Naive thymus-derived CD4-positive, alpha-beta T cell (primary cell): ENCODE measurements around the gene PALM3. TPM values are rescaled to one million over a fixed set of nuclear protein-coding genes. Genes with fewer than 3 reads are reported as not detected.
A peak's percentile ranks its signal among the peaks of the same experiment; 100 is the strongest.
"Not testable (repeated sequence)": the region's sequence is repeated elsewhere in the genome, so short reads cannot be mapped to it uniquely, and the experiment has no call there.

Experiments
- ATAC-seq: fragments of 150-1000 bp; cut with Tn5 transposase; 2 replicates; pipeline ENCODE4 v1.10.0; 2021; ENCODE audit warnings: mild to moderate bottlenecking, moderate library complexity
- CTCF ChIA-PET: fragments of 350-600 bp; sonication (Branson Sonifier 250); formaldehyde crosslinking; loops from one replicate; lab custom pipeline; 2021; ENCODE audit warnings: antibody characterized with exemption; lab: Charles Lee
- POLR2A ChIA-PET: fragments of 350-600 bp; sonication (Branson Sonifier 250); formaldehyde crosslinking; loops from one replicate; lab custom pipeline; 2021; ENCODE audit warnings: antibody characterized with exemption, inconsistent platforms; lab: Charles Lee
- DNase-seq, 9 donors: peaks; one replicate each; pipeline versions ENCODE4 v3.0.0 to v3.0.0-alpha.2; 2020 to 2022; ENCODE audit warnings: mixed read lengths in 1 of 9
- H3K27ac ChIP-seq: one replicate; pipeline ENCODE4 v1.7.0; 2013; ENCODE audit warnings: mild to moderate bottlenecking, low read depth, low read length, moderate library complexity
- H3K27me3 ChIP-seq, 2 donors: one replicate each; pipeline ENCODE4 v1.7.0; 2013; ENCODE audit warnings: low read length in 2 of 2, mild to moderate bottlenecking in 2 of 2, moderate library complexity in 2 of 2; ENCODE audit not compliant: control insufficient read depth in 2 of 2, insufficient read depth in 2 of 2
- H3K36me3 ChIP-seq, 3 experiments: 1 replicate in 2 of 3; 2 replicates in 1 of 3; pipeline ENCODE4 v1.7.0; 2013; ENCODE audit warnings: low read length in 3 of 3, mild to moderate bottlenecking in 3 of 3, moderate library complexity in 1 of 3; ENCODE audit not compliant: insufficient read depth in 3 of 3, control insufficient read depth in 2 of 3
- H3K4me1 ChIP-seq, 2 donors: one replicate each; pipeline ENCODE4 v1.7.0; 2013; ENCODE audit warnings: low read length in 2 of 2, mild to moderate bottlenecking in 2 of 2, moderate library complexity in 1 of 2; ENCODE audit not compliant: control insufficient read depth in 2 of 2, insufficient read depth in 2 of 2
- H3K4me3 ChIP-seq: 2 replicates; pipeline ENCODE4 v1.7.0; 2013; ENCODE audit warnings: mild to moderate bottlenecking, low read length
- H3K9me3 ChIP-seq, 3 experiments: 1 replicate in 2 of 3; 2 replicates in 1 of 3; pipeline ENCODE4 v1.7.0; 2013; ENCODE audit warnings: low read length in 3 of 3; ENCODE audit not compliant: control insufficient read depth in 2 of 3
- H3K27ac Mint-ChIP-seq, 9 donors: one replicate each; pipeline ENCODE4 v1.8.0; 2020 to 2022; ENCODE audit warnings: mixed read lengths in 9 of 9, mild to moderate bottlenecking in 8 of 9, moderate library complexity in 5 of 9, inconsistent platforms in 2 of 9
- H3K27me3 Mint-ChIP-seq, 5 donors: one replicate each; pipeline ENCODE4 v1.8.0; 2021 to 2022; ENCODE audit warnings: mixed read lengths in 5 of 5, mild to moderate bottlenecking in 1 of 5
- H3K36me3 Mint-ChIP-seq, 5 donors: one replicate each; pipeline ENCODE4 v1.8.0; 2020 to 2022; ENCODE audit warnings: mixed read lengths in 5 of 5, mild to moderate bottlenecking in 3 of 5, inconsistent platforms in 1 of 5
- H3K4me1 Mint-ChIP-seq, 7 donors: one replicate each; pipeline ENCODE4 v1.8.0; 2020 to 2022; ENCODE audit warnings: mixed read lengths in 7 of 7, mild to moderate bottlenecking in 3 of 7, inconsistent platforms in 1 of 7
- H3K4me3 Mint-ChIP-seq, 10 donors: one replicate each; pipeline ENCODE4 v1.8.0; 2020 to 2022; ENCODE audit warnings: mild to moderate bottlenecking in 10 of 10, mixed read lengths in 10 of 10, moderate library complexity in 6 of 10, inconsistent platforms in 2 of 10
- H3K9me3 Mint-ChIP-seq, 11 donors: one replicate each; pipeline ENCODE4 v1.8.0; 2020 to 2022; ENCODE audit warnings: mixed read lengths in 11 of 11, mild to moderate bottlenecking in 4 of 11, inconsistent platforms in 1 of 11, moderate library complexity in 1 of 11
- intact Hi-C, 2 donors: fragments of 100-400 bp; cut with micrococcal nuclease; formaldehyde crosslinking; loops; one replicate each; pipeline ENCODE4 v1.15.1; 2023
- polyA plus RNA-seq, 2 donors: library from polyadenylated mRNA; unstranded; fragments of 300-500 nt; fragmentation: Illumina TruSeq; gene quantifications; one replicate each; pipeline ENCODE4 v1.2.3, GENCODE V29; 2021
- total RNA-seq, 6 experiments: library from RNA in 5 of 6; stranded (reverse) in 5 of 6; gene quantifications; 1 replicate in 5 of 6; 2 replicates in 1 of 6; pipeline ENCODE4 v1.2.3 and lab custom pipeline; 2021 to 2026

The PALM3 gene
- total and polyA plus RNA-seq, 7 experiments from 2014 or later = 0.22 TPM; not detected in 6

DNA sequence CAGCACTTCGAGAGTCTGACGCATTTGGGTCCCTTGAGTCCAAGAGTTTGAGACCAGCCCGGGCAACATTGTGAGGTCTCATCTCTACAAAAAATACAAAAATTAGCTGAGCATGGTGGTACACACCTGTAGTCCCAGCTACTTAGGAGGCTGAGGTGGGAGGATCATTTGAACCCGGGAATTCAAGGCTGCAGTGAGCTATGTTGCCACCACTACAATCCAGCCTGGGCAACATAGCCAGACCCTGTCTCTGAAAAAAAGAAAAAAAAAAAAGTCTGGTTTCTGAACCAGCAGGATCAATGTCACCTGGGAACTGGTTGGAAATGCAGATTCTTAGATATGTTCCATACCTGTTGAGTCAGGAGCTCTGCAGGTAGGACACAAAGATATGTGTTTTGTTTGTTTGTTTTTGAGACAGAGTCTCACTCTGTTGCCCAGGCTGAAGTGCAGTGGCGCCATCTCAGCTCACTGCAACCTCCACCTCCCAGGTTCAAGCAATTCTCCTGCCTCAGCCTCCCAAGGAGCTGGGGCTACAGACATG, 35.2 kb downstream of the PALM3 start:
- DNase-seq, H3K27me3 ChIP-seq, ATAC-seq, intact Hi-C loops, H3K36me3 ChIP-seq, H3K27me3 Mint-ChIP-seq, H3K9me3 Mint-ChIP-seq, H3K36me3 Mint-ChIP-seq, H3K9me3 ChIP-seq, H3K27ac ChIP-seq, H3K4me3 ChIP-seq: not testable (repeated sequence)
- ChIA-PET POLR2A (interaction anchor here (0.8 to 7.9 kb wide), 6 partner anchors 8 to 75 kb away, joined by 3 to 162 read pairs (median 4); partner anchors contain the start of genes DCAF15 and RFX1), CTCF (interaction anchor here (0.6 to 0.7 kb wide), 4 partner anchors 18 to 1402 kb away, joined by 3 to 5 read pairs (median 4); no protein-coding TSS in a partner anchor)
- Mint-ChIP-seq H3K4me1 (peaks cover 14 to 41% (median 30%) of the 10 kb centered on the region in 7 donors), H3K27ac (peak overlapping the region in 1 of 9 donors; percentile 49), H3K4me3 (peak overlapping the region in 1 of 10 donors; percentile 15)
- H3K4me1 ChIP-seq = peaks cover 6 to 11% of the 10 kb centered on the region in 2 donors

DNA sequence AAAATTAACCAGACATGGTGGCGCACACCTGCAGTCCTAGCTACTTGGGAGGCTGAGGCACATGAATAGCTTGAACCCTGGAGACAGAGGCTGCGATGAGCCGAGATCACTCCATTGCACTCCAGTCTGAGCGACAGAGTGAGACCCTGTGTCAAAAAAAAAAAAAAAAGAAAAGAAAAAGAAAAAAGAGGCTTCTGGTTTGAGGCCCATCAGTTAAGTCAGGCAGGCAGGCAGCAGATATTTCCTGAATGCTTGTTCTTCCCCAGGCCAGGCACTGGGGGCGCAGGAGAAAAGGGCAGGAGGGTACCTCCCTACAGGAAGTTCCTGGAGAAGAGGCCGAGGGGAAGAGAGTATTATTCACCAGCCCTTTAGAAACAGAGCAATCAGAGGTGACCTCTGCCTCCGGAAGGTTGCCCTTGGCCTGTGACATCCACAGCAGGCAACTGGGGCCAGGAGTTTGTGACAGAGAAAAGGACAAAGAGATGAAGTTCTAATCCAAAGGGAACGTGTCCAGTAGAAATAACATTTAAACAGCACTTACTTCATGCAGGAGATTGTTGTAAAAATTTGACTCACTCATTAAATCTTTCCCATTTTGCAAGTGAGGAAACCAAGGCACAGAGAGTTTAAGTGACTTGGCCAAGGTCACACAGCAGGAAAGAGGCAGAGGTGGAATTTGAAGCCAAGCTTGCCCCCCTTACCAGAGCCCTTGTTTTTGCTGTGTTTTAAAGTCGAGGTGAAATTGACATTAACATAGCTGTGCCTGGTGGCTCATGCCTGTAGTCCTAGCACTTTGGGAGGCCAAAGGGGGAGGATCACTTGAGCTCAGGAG, 38.3 kb downstream of the PALM3 start:
- H3K36me3 Mint-ChIP-seq = no peaks in the 10 kb centered on the region
- Histone ChIP-seq H3K4me3 (no peak overlapping the region), H3K27me3 (no peaks in the 10 kb centered on the region), H3K27ac (no peak overlapping the region), H3K4me1 (no peaks in the 10 kb centered on the region), H3K9me3 (no peaks in the 10 kb centered on the region), H3K36me3 (no peaks in the 10 kb centered on the region)
- peak overlapping the region in 1 of 10 donors; percentile 45 for H3K4me3 Mint-ChIP-seq
- peaks cover 7 to 20% (median 13%) of the 10 kb centered on the region in 7 donors for H3K4me1 Mint-ChIP-seq
- CTCF ChIA-PET = no interaction called here
- POLR2A ChIA-PET = no interaction called here
- no peaks in the 10 kb centered on the region for H3K27me3 Mint-ChIP-seq
- peak overlapping the region in 5 of 9 donors; percentile 6 to 78 (median 36) for H3K27ac Mint-ChIP-seq
- peak; percentile 64 for ATAC-seq
- intact Hi-C loops = loop anchor here in 1 of 2 donors (1.0 kb wide), 1 partner anchor 9 kb away; no protein-coding TSS in a partner anchor
- DNase-seq = no peak
- no peaks in the 10 kb centered on the region for H3K9me3 Mint-ChIP-seq

DNA sequence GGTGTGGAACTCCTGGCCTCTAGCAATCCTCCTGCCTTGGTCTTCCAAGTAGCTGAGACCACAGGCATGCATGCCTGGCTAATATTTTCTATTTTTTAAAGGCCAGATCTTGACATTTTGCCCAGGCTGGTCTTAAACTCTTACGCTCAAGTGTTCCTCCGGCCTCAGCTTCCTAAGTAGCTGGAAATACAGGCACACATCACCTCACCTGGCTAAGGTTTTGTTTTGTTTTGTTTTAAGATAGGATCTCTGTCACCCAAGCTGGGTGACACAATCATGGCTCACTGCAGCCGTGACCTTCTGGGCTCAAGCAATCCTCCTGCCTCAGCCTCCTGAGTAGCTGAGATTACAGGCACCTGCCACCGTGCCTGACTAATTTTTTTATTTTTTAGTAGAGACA, 39.4 kb downstream of the PALM3 start:
- Mint-ChIP-seq H3K4me1 (peaks cover 4 to 20% (median 12%) of the 10 kb centered on the region in 7 donors), H3K27ac (no peak overlapping the region), H3K4me3 (no peak overlapping the region), H3K36me3 (no peaks in the 10 kb centered on the region), H3K27me3 (no peaks in the 10 kb centered on the region), H3K9me3 (no peaks in the 10 kb centered on the region)
- Histone ChIP-seq H3K4me1 (no peaks in the 10 kb centered on the region), H3K27me3 (no peaks in the 10 kb centered on the region), H3K27ac (no peak overlapping the region), H3K9me3 (no peaks in the 10 kb centered on the region), H3K36me3 (no peaks in the 10 kb centered on the region), H3K4me3 (no peak overlapping the region)
- CTCF ChIA-PET = interaction anchor here (0.7 kb wide), 1 partner anchor 17 kb away, joined by 3 read pairs; no protein-coding TSS in a partner anchor
- DNase-seq (no peak), ATAC-seq (no peak)
- POLR2A ChIA-PET = interaction anchor here (0.8 to 1.9 kb wide), 5 partner anchors 9 to 37 kb away, joined by 3 to 15 read pairs (median 3); partner anchors contain the start of gene IL27RA
- intact Hi-C loops = no loop called here

DNA sequence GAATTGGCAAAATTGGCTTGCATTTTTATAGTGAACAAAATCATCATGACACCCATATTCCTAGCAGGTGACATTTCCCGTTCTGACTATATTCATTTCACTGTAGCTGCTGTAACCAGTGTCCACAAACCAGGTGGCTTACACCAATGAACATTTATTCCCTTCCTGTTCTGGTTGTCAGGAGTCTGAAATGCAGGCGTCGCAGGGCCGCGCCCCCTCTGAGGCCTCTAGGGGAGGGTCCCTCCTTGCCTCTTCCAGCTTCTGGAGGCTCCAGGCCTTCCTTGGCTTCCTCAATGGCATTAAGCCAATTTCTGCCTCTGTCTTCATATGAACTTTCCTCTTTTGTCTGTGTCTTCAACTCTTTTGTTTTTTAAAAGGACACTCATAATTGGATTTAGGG, 40.4 kb downstream of the PALM3 start:
- Mint-ChIP-seq H3K4me3 (no peak overlapping the region), H3K9me3 (no peaks in the 10 kb centered on the region)
- intact Hi-C loops = no loop called here

DNA sequence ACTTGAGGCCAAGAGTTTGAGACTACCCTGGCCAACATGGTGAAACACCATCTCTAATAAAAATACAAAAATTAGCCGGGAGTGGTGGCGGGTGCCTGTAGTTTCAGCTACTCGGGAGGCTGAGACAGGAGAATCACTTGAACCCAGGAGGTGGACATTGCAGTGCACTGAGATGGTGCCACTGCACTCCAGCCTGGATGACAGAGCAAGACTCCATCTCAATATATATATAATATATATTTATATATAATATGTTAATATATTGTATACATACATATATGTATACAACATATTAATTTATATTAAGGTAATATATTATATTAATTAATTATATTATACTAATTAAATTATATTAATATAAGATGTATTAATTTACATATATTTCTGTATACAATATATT, 42.1 kb downstream of the PALM3 start:
- intact Hi-C loops = loop anchor here in 1 of 2 donors (10.0 kb wide), 1 partner anchor 1085 kb away; the partner anchor contains the start of genes CALR and FARSA
- not testable (repeated sequence) for H3K27me3 Mint-ChIP-seq, H3K4me3 ChIP-seq, H3K27ac ChIP-seq, H3K9me3 Mint-ChIP-seq, DNase-seq, H3K36me3 Mint-ChIP-seq, H3K9me3 ChIP-seq, H3K4me1 ChIP-seq, ATAC-seq, H3K27me3 ChIP-seq, H3K4me3 Mint-ChIP-seq, H3K27ac Mint-ChIP-seq, H3K36me3 ChIP-seq
- ChIA-PET POLR2A (interaction anchor here (1.6 to 2.0 kb wide), 2 partner anchors 11 to 13 kb away, joined by 11 to 14 read pairs; partner anchors contain the start of genes IL27RA and RFX1), CTCF (interaction anchor here (0.8 kb wide), 1 partner anchor 12 kb away, joined by 3 read pairs; the partner anchor contains the start of gene IL27RA)
- H3K4me1 Mint-ChIP-seq = peaks cover 4 to 18% (median 8%) of the 10 kb centered on the region in 7 donors

More for the DNA sequence above, 40.4 kb downstream of the PALM3 start:
- Histone ChIP-seq H3K4me3 (no peak overlapping the region), H3K4me1 (no peaks in the 10 kb centered on the region), H3K27me3 (no peaks in the 10 kb centered on the region), H3K36me3 (no peaks in the 10 kb centered on the region), H3K9me3 (no peaks in the 10 kb centered on the region), H3K27ac (no peak overlapping the region)
- H3K27me3 Mint-ChIP-seq = no peaks in the 10 kb centered on the region
- POLR2A ChIA-PET = interaction anchor here (0.6 to 1.9 kb wide), 4 partner anchors 10 to 417 kb away, joined by 3 to 15 read pairs (median 4); partner anchors contain the start of gene IL27RA
- peaks cover 4 to 19% (median 12%) of the 10 kb centered on the region in 7 donors for H3K4me1 Mint-ChIP-seq
- H3K27ac Mint-ChIP-seq = peak overlapping the region in 1 of 9 donors; percentile 38
- no peaks in the 10 kb centered on the region for H3K36me3 Mint-ChIP-seq
- ATAC-seq (no peak), DNase-seq (no peak)
- CTCF ChIA-PET = no interaction called here

DNA sequence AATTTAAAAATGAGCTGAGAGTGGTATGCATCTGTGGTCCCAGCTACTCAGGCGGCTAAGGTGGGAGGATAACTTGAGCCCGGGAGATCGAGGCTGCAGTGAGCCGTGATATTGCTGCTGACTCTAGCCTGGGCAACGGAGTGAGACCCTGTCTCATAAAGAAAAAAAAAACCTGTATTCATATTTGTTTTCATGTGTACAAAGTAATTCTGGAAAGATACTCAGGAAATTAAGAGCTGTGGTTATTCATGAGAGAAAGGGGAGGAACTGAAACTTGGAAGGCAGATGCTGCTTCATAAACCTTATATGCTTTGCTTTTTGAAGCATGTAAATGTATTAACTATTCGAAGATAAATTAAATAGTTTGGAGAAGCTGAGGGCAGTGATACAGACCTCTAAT, 42.8 kb downstream of the PALM3 start:
- H3K36me3 ChIP-seq = no peaks in the 10 kb centered on the region
- ChIA-PET POLR2A (interaction anchor here (0.6 to 2.0 kb wide), 4 partner anchors 12 to 124 kb away, joined by 3 to 14 read pairs (median 7); partner anchors contain the start of genes IL27RA and RFX1), CTCF (interaction anchor here (0.6 to 0.9 kb wide), 4 partner anchors 12 to 232 kb away, joined by 3 to 4 read pairs (median 3); partner anchors contain the start of gene IL27RA)
- Mint-ChIP-seq H3K4me3 (no peak overlapping the region), H3K27ac (no peak overlapping the region), H3K9me3 (no peaks in the 10 kb centered on the region), H3K4me1 (peaks cover 4 to 18% (median 8%) of the 10 kb centered on the region in 7 donors), H3K27me3 (no peaks in the 10 kb centered on the region), H3K36me3 (no peaks in the 10 kb centered on the region)
- no peaks in the 10 kb centered on the region for H3K4me1 ChIP-seq
- DNase-seq (no peak), ATAC-seq (no peak)
- H3K9me3 ChIP-seq = no peaks in the 10 kb centered on the region
- H3K27ac ChIP-seq = no peak overlapping the region
- intact Hi-C loops = loop anchor here in 1 of 2 donors (10.0 kb wide), 1 partner anchor 1084 kb away; the partner anchor contains the start of genes CALR and FARSA
- H3K4me3 ChIP-seq = no peak overlapping the region
- H3K27me3 ChIP-seq = no peaks in the 10 kb centered on the region
